ENCODE results near the gene CACNB4.

CACNB4 gene

DNA sequence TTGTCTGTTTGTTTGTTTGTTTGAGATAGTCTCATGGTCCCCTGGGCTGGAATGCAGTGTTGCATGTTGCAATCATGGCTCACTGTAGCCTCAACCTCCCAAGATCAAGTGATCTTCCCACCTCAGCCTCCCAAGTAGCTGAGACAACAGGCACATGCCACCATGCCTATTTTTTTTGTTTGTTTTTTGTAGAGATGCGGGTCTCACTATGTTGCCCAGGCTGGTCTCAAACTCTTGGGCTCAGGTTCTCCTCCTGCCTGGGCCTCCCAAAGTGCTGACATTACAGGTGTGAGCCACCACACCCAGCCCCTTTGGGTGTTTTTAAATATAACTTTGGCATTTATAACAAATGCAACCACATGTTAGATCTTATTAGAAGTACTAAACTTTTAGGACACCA is 308.2 kb downstream of the CACNB4 start:
- H3K9ac ChIP-seq (ENCODE audit: insufficient read length, low read depth): no peak overlapping the region
- no peak for DNase-seq (ENCODE audit: low read depth, low spot score)
- TF ChIP-seq YY1 (IDR thresholded peaks at IDR 0.05; ENCODE audit: insufficient read depth, insufficient read length) (no peak), ZNF274 (IDR thresholded peaks at IDR 0.05; ENCODE audit: low read depth, low read length) (no peak)

DNA sequence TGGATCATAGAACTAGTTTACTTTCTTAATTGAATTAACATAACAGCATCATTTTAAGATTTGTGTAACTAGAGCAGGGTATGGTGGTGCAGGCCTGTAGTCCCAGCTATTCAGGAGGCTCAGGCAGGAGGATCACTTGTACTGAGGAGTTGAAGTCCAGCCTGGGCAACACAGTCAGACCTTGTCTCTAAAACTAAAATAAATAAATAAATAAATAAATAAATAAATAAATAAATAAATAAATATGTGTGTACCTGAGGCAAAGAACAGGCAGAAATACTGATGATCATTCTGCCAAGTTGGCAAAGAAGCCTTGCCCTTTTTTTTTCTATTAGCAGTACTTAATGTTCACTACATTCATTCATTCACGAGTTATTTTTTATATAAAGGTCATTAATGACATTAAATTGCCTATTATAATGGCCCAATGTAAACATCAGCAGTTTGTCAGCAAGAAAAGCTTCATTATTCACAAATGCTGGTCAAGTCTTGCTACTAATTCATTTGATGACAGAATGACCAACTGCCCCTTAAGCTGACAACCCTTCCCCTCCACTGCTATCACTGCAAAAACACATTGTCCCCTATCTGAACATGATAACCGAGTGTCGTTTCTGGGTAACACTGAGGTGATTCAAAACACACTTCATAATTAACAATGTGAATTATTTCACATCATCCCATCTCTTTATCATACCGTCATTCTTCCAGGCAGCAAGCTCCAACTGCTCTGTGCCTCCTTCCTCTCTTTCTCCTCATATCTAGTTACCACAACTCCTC is 309.6 kb downstream of the CACNB4 start:
- Histone ChIP-seq H3K4me3 (ENCODE audit: insufficient read length, low read depth) (no peak overlapping the region), H3K36me3 (ENCODE audit: insufficient read depth, insufficient read length, low read length) (peaks cover 2% of the 10 kb centered on the region), H3K9ac (ENCODE audit: insufficient read length, low read depth) (no peak overlapping the region), H3K9me3 (ENCODE audit: insufficient read depth, low read length) (no peaks in the 10 kb centered on the region), H3K27me3 (ENCODE audit: insufficient read depth, insufficient read length) (no peaks in the 10 kb centered on the region), H3K4me1 (ENCODE audit: insufficient read depth, insufficient read length) (no peaks in the 10 kb centered on the region)
- TF ChIP-seq ZNF274 (IDR thresholded peaks at IDR 0.05; ENCODE audit: low read depth, low read length) (no peak), SUZ12 (IDR thresholded peaks at IDR 0.05; ENCODE audit: extremely low read depth, insufficient read depth, insufficient read length) (no peak), YY1 (IDR thresholded peaks at IDR 0.05; ENCODE audit: insufficient read depth, insufficient read length) (no peak)
- DNase-seq (ENCODE audit: low read depth, low spot score): no peak

More for the DNA sequence above, 308.2 kb downstream of the CACNB4 start:
- H3K9me3 ChIP-seq (ENCODE audit: insufficient read depth, low read length): no peaks in the 10 kb centered on the region
- H3K4me3 ChIP-seq (ENCODE audit: insufficient read length, low read depth): no peak overlapping the region
- no peaks in the 10 kb centered on the region for H3K27me3 ChIP-seq (ENCODE audit: insufficient read depth, insufficient read length)
- H3K4me1 ChIP-seq (ENCODE audit: insufficient read depth, insufficient read length): no peaks in the 10 kb centered on the region
- H3K36me3 ChIP-seq (ENCODE audit: insufficient read depth, insufficient read length, low read length): peaks cover 4% of the 10 kb centered on the region

DNA sequence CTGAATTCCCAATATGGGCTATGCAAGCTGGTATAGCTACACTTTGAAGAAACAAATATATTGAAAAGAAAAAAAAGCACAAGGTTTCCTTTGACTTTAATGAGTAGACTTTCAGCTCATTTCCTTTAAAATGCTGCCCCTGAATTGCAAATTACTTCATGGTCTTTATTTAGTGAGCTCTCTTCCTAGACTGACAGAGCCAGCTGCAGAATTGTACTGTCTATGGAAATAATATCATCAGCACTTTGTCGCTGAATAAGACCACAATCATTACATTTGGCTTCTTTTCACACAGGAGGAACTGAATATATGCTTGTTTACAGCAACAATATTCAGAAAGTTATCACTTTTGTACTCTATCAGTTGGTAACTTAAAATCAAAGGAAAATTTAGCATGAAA is 312.4 kb downstream of the CACNB4 start:
- Histone ChIP-seq H3K36me3 (ENCODE audit: insufficient read depth, insufficient read length, low read length) (peaks cover 4% of the 10 kb centered on the region), H3K27me3 (ENCODE audit: insufficient read depth, insufficient read length) (no peaks in the 10 kb centered on the region), H3K4me3 (ENCODE audit: insufficient read length, low read depth) (no peak overlapping the region), H3K9ac (ENCODE audit: insufficient read length, low read depth) (no peak overlapping the region), H3K9me3 (ENCODE audit: insufficient read depth, low read length) (no peaks in the 10 kb centered on the region), H3K4me1 (ENCODE audit: insufficient read depth, insufficient read length) (no peaks in the 10 kb centered on the region)
- TF ChIP-seq ZNF274 (IDR thresholded peaks at IDR 0.05; ENCODE audit: low read depth, low read length) (no peak), YY1 (IDR thresholded peaks at IDR 0.05; ENCODE audit: insufficient read depth, insufficient read length) (no peak), SUZ12 (IDR thresholded peaks at IDR 0.05; ENCODE audit: extremely low read depth, insufficient read depth, insufficient read length) (no peak)
- DNase-seq (ENCODE audit: low read depth, low spot score): no peak

DNA sequence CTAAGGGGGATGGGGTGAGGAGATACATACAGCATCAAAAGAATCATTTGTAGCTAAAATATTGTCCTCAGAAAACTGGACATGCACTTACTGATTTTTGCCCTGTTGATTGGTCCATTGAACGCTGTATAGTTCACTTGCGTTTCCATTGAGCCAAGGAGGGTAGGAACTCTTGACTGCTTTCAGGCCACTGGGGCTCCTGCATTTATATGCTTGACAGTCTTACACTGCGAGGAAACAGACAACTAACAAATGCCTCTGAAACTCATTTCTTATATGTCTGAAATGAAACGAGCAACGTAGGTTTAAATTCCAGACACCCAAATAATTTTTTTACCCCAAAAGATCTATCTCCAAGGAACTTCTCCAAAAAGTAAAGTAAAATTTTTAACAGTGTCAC is 312.8 kb downstream of the CACNB4 start:
- Histone ChIP-seq H3K27me3 (ENCODE audit: insufficient read depth, insufficient read length) (no peaks in the 10 kb centered on the region), H3K36me3 (ENCODE audit: insufficient read depth, insufficient read length, low read length) (peaks cover 8% of the 10 kb centered on the region), H3K9me3 (ENCODE audit: insufficient read depth, low read length) (no peaks in the 10 kb centered on the region), H3K4me1 (ENCODE audit: insufficient read depth, insufficient read length) (no peaks in the 10 kb centered on the region), H3K4me3 (ENCODE audit: insufficient read length, low read depth) (no peak overlapping the region), H3K9ac (ENCODE audit: insufficient read length, low read depth) (no peak overlapping the region)
- DNase-seq (ENCODE audit: low read depth, low spot score): no peak
- TF ChIP-seq ZNF274 (IDR thresholded peaks at IDR 0.05; ENCODE audit: low read depth, low read length) (no peak), YY1 (IDR thresholded peaks at IDR 0.05; ENCODE audit: insufficient read depth, insufficient read length) (no peak), SUZ12 (IDR thresholded peaks at IDR 0.05; ENCODE audit: extremely low read depth, insufficient read depth, insufficient read length) (no peak)

DNA sequence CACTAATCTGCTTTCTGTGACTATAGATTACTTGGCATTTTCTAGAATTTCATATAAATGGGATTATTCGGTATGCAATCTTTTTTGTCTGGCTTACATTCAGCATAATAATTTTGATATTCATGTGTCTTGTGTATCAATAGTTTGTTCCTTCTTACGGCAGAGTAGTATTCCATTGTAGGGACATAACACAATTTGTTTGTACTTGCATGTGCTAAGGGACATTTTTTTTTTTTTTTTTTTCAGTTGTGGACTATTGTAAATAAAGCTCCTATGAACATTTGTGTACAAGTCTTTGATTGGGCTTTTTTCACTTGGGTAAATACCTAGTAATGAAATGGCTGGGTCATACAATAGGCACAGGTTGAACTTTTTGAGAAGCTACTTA is 315.7 kb downstream of the CACNB4 start:
- Histone ChIP-seq H3K9me3 (ENCODE audit: insufficient read depth, low read length) (no peaks in the 10 kb centered on the region), H3K4me1 (ENCODE audit: insufficient read depth, insufficient read length) (no peaks in the 10 kb centered on the region), H3K9ac (ENCODE audit: insufficient read length, low read depth) (no peak overlapping the region), H3K27me3 (ENCODE audit: insufficient read depth, insufficient read length) (no peaks in the 10 kb centered on the region), H3K36me3 (ENCODE audit: insufficient read depth, insufficient read length, low read length) (peaks cover 8% of the 10 kb centered on the region), H3K4me3 (ENCODE audit: insufficient read length, low read depth) (no peak overlapping the region)
- DNase-seq (ENCODE audit: low read depth, low spot score): no peak
- TF ChIP-seq YY1 (IDR thresholded peaks at IDR 0.05; ENCODE audit: insufficient read depth, insufficient read length) (no peak), ZNF274 (IDR thresholded peaks at IDR 0.05; ENCODE audit: low read depth, low read length) (no peak)
